GM18505 (cell line): ENCODE results near the gene CHMP4A.
A peak's percentile ranks its signal among the peaks of the same experiment; 100 is the strongest.

Experiments used
- ATAC-seq: cut with Tn5 transposase; IDR thresholded peaks from one replicate; pipeline ENCODE4 v1.9.1; 2021; ENCODE audit not compliant: unreplicated experiment
- POLR2A ChIP-seq: IDR thresholded peaks from 4 replicates; pipeline ENCODE4 v1.6.1; 2011; ENCODE audit warnings: borderline replicate concordance; ENCODE audit not compliant: insufficient read depth, insufficient read length; ENCODE audit errors: extremely low read depth

The CHMP4A gene

GRCh38 chr14:24185741-24186140 lies 27.5 kb downstream of the CHMP4A start:
- no peak for TF ChIP-seq POLR2A
- ATAC-seq: no peak

- TF ChIP-seq POLR2A: no peak
- no peak for ATAC-seq
These were observed 28.3 kb downstream of the CHMP4A start for GRCh38 chr14:24185026-24185425.

GRCh38 chr14:24184104-24184970 lies 29.0 kb downstream of the CHMP4A start:
- no peak for ATAC-seq
- TF ChIP-seq POLR2A: no peak

- TF ChIP-seq POLR2A: no peak
- ATAC-seq: no peak
These were observed 30.2 kb downstream of the CHMP4A start for GRCh38 chr14:24183014-24183481.

GRCh38 chr14:24182110-24182882 lies 31.0 kb downstream of the CHMP4A start:
- TF ChIP-seq POLR2A: no peak

GRCh38 chr14:24181371-24182077 lies 31.8 kb downstream of the CHMP4A start:
- ATAC-seq: no peak
- TF ChIP-seq POLR2A: peak; percentile 44

More at GRCh38 chr14:24182110-24182882, 31.0 kb downstream of the CHMP4A start:
- ATAC-seq: no peak

GRCh38 chr14:24179961-24180796 lies 33.1 kb downstream of the CHMP4A start:
- TF ChIP-seq POLR2A: no peak
- ATAC-seq: no peak

GRCh38 chr14:24179294-24179960 lies 33.9 kb downstream of the CHMP4A start:
- no peak for ATAC-seq
- TF ChIP-seq POLR2A: no peak

- no peak for TF ChIP-seq POLR2A
- no peak for ATAC-seq
These were observed 34.7 kb downstream of the CHMP4A start for GRCh38 chr14:24178399-24179178.

GRCh38 chr14:24177891-24178290 lies 35.4 kb downstream of the CHMP4A start:
- ATAC-seq: no peak
- no peak for TF ChIP-seq POLR2A
